ENCODE measurements around the gene CRYBG1.

DNA sequence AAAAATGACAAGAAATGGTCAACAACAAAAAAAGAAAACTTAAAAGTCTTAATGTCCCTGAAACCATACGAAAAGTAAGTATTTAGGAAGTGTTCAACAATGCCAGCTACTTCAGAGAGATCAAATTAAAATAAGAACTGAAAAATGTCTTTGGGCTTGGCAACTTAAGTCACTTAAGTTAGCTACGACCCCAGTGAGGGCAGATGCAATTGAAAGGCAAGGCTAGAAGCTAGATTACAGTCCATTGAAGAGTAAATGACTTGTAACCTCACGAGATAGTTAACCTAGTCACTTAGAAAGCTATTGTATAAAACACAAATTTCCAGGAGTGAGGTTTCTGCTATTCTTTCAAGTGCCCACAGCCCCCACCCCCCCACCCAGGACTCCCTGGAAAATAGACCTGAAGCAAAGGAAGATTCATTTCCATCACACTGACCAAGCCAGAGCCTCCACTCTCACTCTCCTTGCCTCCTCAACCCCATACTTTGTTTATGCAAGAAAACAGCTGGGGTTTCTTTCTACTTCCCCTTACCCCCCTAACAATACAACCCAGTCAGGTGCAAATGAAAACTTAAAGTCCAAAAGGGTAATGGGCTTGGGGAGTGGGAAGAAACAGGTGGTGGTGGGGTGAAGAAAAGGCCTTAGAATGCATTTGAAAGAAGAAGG is 254.2 kb downstream of the CRYBG1 start:
- TF ChIP-seq, protein P1, sequence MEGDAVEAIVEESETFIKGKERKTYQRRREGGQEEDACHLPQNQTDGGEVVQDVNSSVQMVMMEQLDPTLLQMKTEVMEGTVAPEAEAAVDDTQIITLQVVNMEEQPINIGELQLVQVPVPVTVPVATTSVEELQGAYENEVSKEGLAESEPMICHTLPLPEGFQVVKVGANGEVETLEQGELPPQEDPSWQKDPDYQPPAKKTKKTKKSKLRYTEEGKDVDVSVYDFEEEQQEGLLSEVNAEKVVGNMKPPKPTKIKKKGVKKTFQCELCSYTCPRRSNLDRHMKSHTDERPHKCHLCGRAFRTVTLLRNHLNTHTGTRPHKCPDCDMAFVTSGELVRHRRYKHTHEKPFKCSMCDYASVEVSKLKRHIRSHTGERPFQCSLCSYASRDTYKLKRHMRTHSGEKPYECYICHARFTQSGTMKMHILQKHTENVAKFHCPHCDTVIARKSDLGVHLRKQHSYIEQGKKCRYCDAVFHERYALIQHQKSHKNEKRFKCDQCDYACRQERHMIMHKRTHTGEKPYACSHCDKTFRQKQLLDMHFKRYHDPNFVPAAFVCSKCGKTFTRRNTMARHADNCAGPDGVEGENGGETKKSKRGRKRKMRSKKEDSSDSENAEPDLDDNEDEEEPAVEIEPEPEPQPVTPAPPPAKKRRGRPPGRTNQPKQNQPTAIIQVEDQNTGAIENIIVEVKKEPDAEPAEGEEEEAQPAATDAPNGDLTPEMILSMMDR (IDR thresholded peaks at IDR 0.05 in 2 of 3, conservative IDR thresholded peaks at IDR 0.05 in 1 of 3; ENCODE audit: control insufficient read depth in 2 of 3, extremely low read depth in 1 of 3, insufficient read depth in 1 of 3, low read depth in 3 of 3, low read length in 3 of 3) = no peak
- TF ChIP-seq POLR2A (IDR thresholded peaks at IDR 0.05; ENCODE audit: low read depth, low read length) (no peak), CEBPB (IDR thresholded peaks at IDR 0.05; ENCODE audit: borderline replicate concordance in 1 of 2, low read depth in 2 of 2, low read length in 2 of 2) (no peak), CREM (IDR thresholded peaks at IDR 0.05; ENCODE audit: low read depth) (no peak), POLR2AphosphoS5 (IDR thresholded peaks at IDR 0.05; ENCODE audit: low read length) (no peak), ATF7 (IDR thresholded peaks at IDR 0.05; ENCODE audit: low read depth) (no peak), BACH1 (IDR thresholded peaks at IDR 0.05; ENCODE audit: borderline replicate concordance) (no peak), SP1 (IDR thresholded peaks at IDR 0.05; ENCODE audit: low read depth, low read length) (no peak)
- TF ChIP-seq, protein P2, sequence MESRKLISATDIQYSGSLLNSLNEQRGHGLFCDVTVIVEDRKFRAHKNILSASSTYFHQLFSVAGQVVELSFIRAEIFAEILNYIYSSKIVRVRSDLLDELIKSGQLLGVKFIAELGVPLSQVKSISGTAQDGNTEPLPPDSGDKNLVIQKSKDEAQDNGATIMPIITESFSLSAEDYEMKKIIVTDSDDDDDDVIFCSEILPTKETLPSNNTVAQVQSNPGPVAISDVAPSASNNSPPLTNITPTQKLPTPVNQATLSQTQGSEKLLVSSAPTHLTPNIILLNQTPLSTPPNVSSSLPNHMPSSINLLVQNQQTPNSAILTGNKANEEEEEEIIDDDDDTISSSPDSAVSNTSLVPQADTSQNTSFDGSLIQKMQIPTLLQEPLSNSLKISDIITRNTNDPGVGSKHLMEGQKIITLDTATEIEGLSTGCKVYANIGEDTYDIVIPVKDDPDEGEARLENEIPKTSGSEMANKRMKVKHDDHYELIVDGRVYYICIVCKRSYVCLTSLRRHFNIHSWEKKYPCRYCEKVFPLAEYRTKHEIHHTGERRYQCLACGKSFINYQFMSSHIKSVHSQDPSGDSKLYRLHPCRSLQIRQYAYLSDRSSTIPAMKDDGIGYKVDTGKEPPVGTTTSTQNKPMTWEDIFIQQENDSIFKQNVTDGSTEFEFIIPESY (IDR thresholded peaks at IDR 0.05) = no peak
